HUES6 (cell line): ENCODE data around the gene GRPEL2.

ENCODE experiments used
- H3K27ac ChIP-seq: 2 replicates; pipeline ENCODE4 v1.7.0; 2013; ENCODE audit warnings: low read depth, mild to moderate bottlenecking, low read length, inconsistent platforms
- H3K27me3 ChIP-seq: 2 replicates; pipeline ENCODE4 v1.6.1; 2013; ENCODE audit warnings: low read length; ENCODE audit not compliant: control insufficient read depth, insufficient read depth
- H3K36me3 ChIP-seq: 2 replicates; pipeline ENCODE4 v1.6.1; 2013; ENCODE audit warnings: low read length; ENCODE audit not compliant: control insufficient read depth, insufficient read depth
- H3K4me1 ChIP-seq: 2 replicates; pipeline ENCODE4 v1.6.1; 2013; ENCODE audit warnings: low read length; ENCODE audit not compliant: control insufficient read depth, insufficient read depth
- H3K4me3 ChIP-seq: 2 replicates; pipeline ENCODE4 v1.5.1; 2013; ENCODE audit warnings: low read depth, low read length
- H3K9ac ChIP-seq: one replicate; pipeline ENCODE4 v1.6.1; 2013; ENCODE audit warnings: mild to moderate bottlenecking, low read length
- H3K9me3 ChIP-seq: 2 replicates; pipeline ENCODE4 v1.6.1; 2013; ENCODE audit warnings: low read depth, low read length; ENCODE audit not compliant: control insufficient read depth, insufficient read depth

Gene GRPEL2

GRCh38 chr5:149345147-149345891 is at the start of gene GRPEL2:
TSS of gene GRPEL2 (plus strand) at chr5:149345499. CDS start at chr5:149345540, 41 bp downstream.
- Histone ChIP-seq H3K27me3 (no peaks in the 10 kb centered on the region), H3K4me3 (peak within 1 kb of the TSS; percentile 80), H3K27ac (peak within 1 kb of the TSS; percentile 69), H3K4me1 (no peaks in the 10 kb centered on the region; the same call in 1 of the 2 replicates), H3K9me3 (no peaks in the 10 kb centered on the region), H3K36me3 (peaks cover 34% of the 10 kb centered on the region), H3K9ac (peak within 1 kb of the TSS; percentile 91)

- no peaks in the 10 kb centered on the region for H3K27me3 ChIP-seq
- H3K4me1 ChIP-seq, result peaks cover 5% of the 10 kb centered on the region; the same call in 1 of the 2 replicates
- no peak overlapping the region for H3K27ac ChIP-seq
Observed at GRCh38 chr5:149297340-149298025, 47.8 kb upstream of the GRPEL2 start.

GRCh38 chr5:149298163-149298562 is 47.1 kb upstream of the GRPEL2 start:
- Histone ChIP-seq H3K9ac (no peak overlapping the region), H3K4me3 (no peak overlapping the region), H3K27me3 (no peaks in the 10 kb centered on the region), H3K4me1 (peaks cover 5% of the 10 kb centered on the region; the same call in 1 of the 2 replicates), H3K9me3 (no peaks in the 10 kb centered on the region), H3K36me3 (no peaks in the 10 kb centered on the region), H3K27ac (no peak overlapping the region)

More at GRCh38 chr5:149297340-149298025, 47.8 kb upstream of the GRPEL2 start:
- no peaks in the 10 kb centered on the region for H3K9me3 ChIP-seq
- no peak overlapping the region for H3K4me3 ChIP-seq
- H3K36me3 ChIP-seq, result no peaks in the 10 kb centered on the region
- H3K9ac ChIP-seq, result no peak overlapping the region

- H3K9me3 ChIP-seq, result no peaks in the 10 kb centered on the region
- no peak overlapping the region for H3K4me3 ChIP-seq
- no peaks in the 10 kb centered on the region for H3K36me3 ChIP-seq
- H3K4me1 ChIP-seq, result peaks cover 5% of the 10 kb centered on the region; the same call in 1 of the 2 replicates
- no peak overlapping the region for H3K27ac ChIP-seq
- no peaks in the 10 kb centered on the region for H3K27me3 ChIP-seq
- H3K9ac ChIP-seq, result no peak overlapping the region
Observed at GRCh38 chr5:149298842-149299404, 46.4 kb upstream of the GRPEL2 start.

- Histone ChIP-seq H3K4me1 (peaks cover 5% of the 10 kb centered on the region; the same call in 1 of the 2 replicates), H3K36me3 (no peaks in the 10 kb centered on the region), H3K9me3 (no peaks in the 10 kb centered on the region), H3K9ac (no peak overlapping the region), H3K4me3 (no peak overlapping the region), H3K27ac (no peak overlapping the region), H3K27me3 (no peaks in the 10 kb centered on the region)
Observed at GRCh38 chr5:149299451-149300054, 45.7 kb upstream of the GRPEL2 start.

GRCh38 chr5:149300441-149300840 is 44.9 kb upstream of the GRPEL2 start:
- Histone ChIP-seq H3K9me3 (no peaks in the 10 kb centered on the region), H3K4me3 (no peak overlapping the region), H3K36me3 (no peaks in the 10 kb centered on the region), H3K27me3 (no peaks in the 10 kb centered on the region), H3K4me1 (peaks cover 4% of the 10 kb centered on the region; the same call in 1 of the 2 replicates), H3K27ac (no peak overlapping the region), H3K9ac (no peak overlapping the region)

- Histone ChIP-seq H3K27ac (no peak overlapping the region), H3K4me1 (no peaks in the 10 kb centered on the region)
Observed at GRCh38 chr5:149301049-149301743, 44.1 kb upstream of the GRPEL2 start.

GRCh38 chr5:149301744-149302380 is 43.4 kb upstream of the GRPEL2 start:
- Histone ChIP-seq H3K4me3 (no peak overlapping the region), H3K4me1 (no peaks in the 10 kb centered on the region), H3K36me3 (no peaks in the 10 kb centered on the region), H3K9me3 (no peaks in the 10 kb centered on the region), H3K27me3 (no peaks in the 10 kb centered on the region), H3K9ac (no peak overlapping the region), H3K27ac (no peak overlapping the region)

More at GRCh38 chr5:149301049-149301743, 44.1 kb upstream of the GRPEL2 start:
- Histone ChIP-seq H3K9ac (no peak overlapping the region), H3K27me3 (no peaks in the 10 kb centered on the region), H3K36me3 (no peaks in the 10 kb centered on the region), H3K9me3 (no peaks in the 10 kb centered on the region), H3K4me3 (no peak overlapping the region)

- no peak overlapping the region for H3K9ac ChIP-seq
- H3K4me3 ChIP-seq, result no peak overlapping the region
- no peaks in the 10 kb centered on the region for H3K36me3 ChIP-seq
- no peak overlapping the region for H3K27ac ChIP-seq
- H3K4me1 ChIP-seq, result no peaks in the 10 kb centered on the region
- H3K27me3 ChIP-seq, result no peaks in the 10 kb centered on the region
- no peaks in the 10 kb centered on the region for H3K9me3 ChIP-seq
Observed at GRCh38 chr5:149302641-149303040, 42.7 kb upstream of the GRPEL2 start.

GRCh38 chr5:149303210-149303609 is 42.1 kb upstream of the GRPEL2 start:
- Histone ChIP-seq H3K9me3 (no peaks in the 10 kb centered on the region), H3K4me3 (no peak overlapping the region), H3K9ac (no peak overlapping the region), H3K36me3 (no peaks in the 10 kb centered on the region), H3K27me3 (no peaks in the 10 kb centered on the region), H3K27ac (no peak overlapping the region), H3K4me1 (no peaks in the 10 kb centered on the region)
